GM12891 (cell line): ENCODE results near the gene TFIP11.

Source experiments
- POLR2A ChIP-seq: IDR thresholded peaks from 2 replicates; pipeline ENCODE4 v1.6.1; 2011; ENCODE audit warnings: low read depth, low read length, control low read depth
- POLR2AphosphoS5 ChIP-seq: IDR thresholded peaks from 2 replicates; pipeline ENCODE4 v1.6.1; 2011; ENCODE audit warnings: low read depth, low read length, control low read depth
- SPI1 ChIP-seq: IDR thresholded peaks from 2 replicates; pipeline ENCODE4 v1.6.1; 2011; ENCODE audit warnings: low read depth, low read length, control low read depth
- TAF1 ChIP-seq: IDR thresholded peaks from 2 replicates; pipeline ENCODE4 v1.6.1; 2011; ENCODE audit warnings: low read depth, low read length, control low read depth

DNA sequence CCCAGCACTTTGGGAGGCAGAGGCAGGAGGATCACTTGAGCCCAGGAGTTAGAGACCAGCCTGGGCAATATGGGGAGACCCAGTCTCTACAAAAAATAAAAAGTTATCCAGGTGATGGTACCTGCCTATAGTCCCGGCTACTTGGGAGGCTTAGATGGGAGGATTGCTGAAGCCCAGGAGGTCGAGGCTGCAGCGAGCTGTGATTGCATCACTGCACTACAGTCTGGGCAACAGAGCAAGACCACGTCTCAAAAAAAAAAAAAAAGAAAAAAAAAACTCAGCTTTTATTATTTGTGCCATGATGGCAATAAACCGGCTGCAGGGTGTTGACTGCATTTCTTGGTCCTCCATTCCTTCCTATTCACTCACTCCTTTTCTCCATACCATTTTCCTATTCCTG, 33.6 kb upstream of the TFIP11 start:
- no peak for TF ChIP-seq POLR2AphosphoS5
- TF ChIP-seq POLR2A, result no peak
- no peak for TF ChIP-seq SPI1
- TF ChIP-seq TAF1, result no peak
